Pulmonary artery endothelial cell (primary cell): ENCODE results near the gene CCDC159. TPM values are rescaled to one million over a fixed set of nuclear protein-coding genes. Genes with fewer than 3 reads are reported as not detected.
A peak's percentile ranks its signal among the peaks of the same experiment; 100 is the strongest.
"Not testable (repeated sequence)": the region's sequence is repeated elsewhere in the genome, so short reads cannot be mapped to it uniquely, and the experiment has no call there.

Experiments used
- DNase-seq: peaks from one replicate; pipeline ENCODE4 v3.0.0-alpha.2; 2011; ENCODE audit warnings: low read depth, low spot score
- total RNA-seq: library from RNA; depleted of rRNA; stranded (reverse); fragments of >200 nt; gene quantifications from 2 replicates; pipeline ENCODE4 v1.2.3, GENCODE V29; 2014

Gene CCDC159
- total RNA-seq, 1 donor from 2014 or later = 10.6 TPM

DNA sequence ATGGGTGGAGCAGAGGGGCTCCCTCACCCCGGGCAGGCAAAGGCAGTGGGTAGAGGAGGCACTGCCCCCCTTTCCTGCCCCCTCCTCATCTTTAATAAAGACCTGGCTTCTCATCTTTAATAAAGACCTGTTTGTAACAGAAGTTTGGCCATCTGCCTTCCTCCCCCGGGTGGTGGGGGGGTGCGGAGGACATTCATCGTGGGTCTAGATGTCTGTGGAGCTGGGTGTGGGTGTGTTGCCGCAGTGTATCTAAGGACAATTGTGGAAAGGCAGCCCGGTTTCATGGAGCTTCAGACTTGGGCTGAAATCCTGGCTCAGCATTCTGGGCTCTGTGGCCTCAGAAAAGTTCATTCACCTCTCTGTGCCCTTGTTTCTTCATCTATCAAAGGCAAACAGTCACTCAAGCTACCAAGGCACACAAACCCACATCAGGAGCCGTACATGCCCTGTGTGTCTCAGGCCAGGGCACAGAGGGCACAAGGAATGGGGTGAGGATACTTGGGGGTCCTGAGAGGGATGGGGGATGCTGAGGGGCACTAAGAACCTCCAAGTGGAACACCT, 19.3 kb downstream of the CCDC159 start:
- DNase-seq = no peak

DNA sequence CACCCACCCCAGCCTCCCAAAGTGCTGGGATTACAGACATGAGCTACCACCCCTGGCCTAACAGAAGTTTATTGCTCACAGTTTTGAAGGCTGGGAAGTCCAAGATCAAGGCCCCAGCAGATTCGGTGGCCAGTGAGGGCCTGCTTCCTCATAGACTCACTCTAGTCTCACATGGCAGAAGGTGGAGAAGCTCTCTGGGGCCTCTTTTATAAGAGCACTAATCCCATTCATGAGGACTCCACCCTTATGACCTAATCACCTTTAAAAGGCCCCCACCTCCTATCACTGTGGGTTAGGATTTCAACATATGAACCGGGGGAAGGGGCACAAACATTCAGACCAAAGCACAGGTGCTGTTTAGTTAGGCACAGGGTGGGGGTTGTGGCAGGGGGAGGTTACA, 21.2 kb downstream of the CCDC159 start:
- DNase-seq = no peak

DNA sequence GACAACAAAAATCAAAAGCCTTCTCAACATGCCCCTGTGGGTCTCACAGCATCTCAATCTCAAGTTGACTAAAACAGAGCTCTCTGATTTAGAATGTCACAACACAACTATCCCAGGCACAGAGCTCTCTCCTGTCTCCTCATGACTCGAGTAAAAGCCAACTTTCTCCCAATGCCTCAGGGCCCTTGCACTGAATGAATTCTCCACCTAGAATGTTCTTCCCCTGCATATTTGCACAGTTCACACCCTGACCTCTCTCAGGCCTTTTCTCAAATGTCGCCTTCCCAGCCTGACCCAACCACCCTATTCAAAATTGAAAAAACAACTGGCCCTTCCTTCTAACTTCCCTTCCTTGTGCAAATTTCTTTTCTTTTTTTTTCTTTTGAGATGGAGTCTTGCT, 24.4 kb downstream of the CCDC159 start:
- no peak for DNase-seq

DNA sequence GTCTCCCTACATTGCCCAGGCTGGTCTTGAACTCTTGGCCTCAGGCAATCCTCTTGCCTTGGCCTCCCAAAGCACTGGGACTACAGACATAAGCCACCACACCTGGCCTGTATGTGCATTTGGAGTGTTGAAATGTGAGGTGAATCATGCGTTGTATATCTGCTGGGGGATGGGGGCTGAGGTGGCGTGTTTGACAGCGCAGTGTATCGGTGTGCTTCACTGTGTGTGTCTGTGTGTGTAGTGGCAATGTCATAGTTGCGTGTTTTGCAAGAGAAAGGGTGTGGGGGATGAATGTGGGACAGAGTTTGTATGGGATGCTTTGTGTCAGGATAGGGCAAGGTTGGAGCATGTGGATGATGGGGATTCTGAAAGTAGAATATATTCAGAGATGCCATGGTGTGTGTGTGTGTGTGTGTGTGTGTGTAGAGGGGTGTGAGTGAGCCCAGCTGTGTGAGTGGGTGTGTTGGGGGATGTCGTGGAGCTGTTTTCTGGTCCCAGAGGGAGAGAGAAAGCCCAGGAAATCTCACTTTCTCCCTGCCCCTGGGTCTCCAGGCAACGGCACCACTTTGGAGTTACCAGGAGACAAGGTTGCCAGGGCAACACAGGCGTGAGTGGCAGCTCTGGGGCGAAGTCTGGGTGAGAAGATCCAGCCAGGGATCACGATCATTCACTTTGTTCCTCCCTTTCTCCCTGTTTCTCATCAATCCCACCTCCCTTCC, 27.0 kb downstream of the CCDC159 start:
- no peak for DNase-seq

DNA sequence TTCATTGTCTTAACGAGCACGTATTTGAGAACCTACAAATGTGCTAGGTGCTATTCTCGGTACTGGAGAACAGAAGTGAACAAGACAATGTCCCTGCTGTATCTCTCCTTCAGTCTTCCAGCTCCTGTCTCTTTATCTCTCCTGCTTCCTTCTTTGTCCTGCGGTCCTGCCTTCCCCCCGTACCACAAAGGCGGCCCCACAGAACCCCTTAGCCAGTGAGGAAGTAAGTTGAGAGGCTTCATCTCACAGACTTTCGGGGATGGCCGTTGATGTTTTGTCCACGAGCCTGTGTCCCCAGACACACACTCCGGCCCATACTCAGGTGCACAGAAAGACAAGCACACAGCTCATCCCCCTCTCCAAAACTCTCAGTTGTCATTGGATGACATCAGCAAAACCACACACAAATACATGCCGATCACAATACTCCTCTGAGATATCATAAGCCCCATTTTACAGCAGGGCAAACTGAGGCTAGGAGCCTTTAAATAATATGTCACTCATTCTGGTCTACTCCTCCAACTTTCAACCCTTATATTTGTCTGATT, 27.6 kb downstream of the CCDC159 start:
- no peak for DNase-seq

DNA sequence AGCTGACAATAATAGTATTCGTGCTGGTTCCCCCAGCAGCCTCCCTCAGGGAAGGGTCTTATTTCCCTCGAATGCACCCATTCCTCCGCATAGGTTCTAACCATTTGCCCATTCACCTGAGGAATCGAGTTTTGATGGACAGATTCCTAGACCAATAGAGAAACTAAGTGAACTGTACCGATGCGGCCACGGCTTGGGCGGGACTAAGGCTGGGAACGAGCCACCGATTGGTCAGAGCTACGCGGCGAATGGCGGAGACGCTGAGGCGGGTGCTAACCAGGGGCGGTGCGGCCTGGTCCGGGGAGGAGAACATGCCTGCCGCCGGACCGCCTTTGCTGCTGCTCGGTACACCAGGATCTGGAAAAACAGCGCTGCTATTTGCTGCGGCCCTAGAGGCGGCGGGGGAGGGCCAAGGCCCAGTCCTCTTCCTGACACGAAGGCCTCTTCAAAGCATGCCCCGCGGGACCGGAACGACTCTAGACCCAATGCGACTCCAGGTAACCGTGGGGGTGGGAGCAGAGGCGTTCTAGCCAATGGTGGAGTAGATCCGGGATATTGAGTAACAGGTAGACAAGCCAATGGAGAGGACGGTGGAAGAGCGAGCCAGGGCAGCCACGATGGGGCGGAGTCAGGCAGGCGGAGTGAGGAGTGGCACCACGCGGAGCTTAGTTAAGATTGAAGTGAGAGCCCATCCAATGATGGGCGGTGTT, 28.3 kb downstream of the CCDC159 start, which contains the start of gene SWSAP1:
Gene SWSAP1, plus strand, starts transcription at position 234 of the 710 bp plus-strand sequence. Its CDS starts 15 bp downstream, at position 249.
- DNase-seq = peak; percentile 99

DNA sequence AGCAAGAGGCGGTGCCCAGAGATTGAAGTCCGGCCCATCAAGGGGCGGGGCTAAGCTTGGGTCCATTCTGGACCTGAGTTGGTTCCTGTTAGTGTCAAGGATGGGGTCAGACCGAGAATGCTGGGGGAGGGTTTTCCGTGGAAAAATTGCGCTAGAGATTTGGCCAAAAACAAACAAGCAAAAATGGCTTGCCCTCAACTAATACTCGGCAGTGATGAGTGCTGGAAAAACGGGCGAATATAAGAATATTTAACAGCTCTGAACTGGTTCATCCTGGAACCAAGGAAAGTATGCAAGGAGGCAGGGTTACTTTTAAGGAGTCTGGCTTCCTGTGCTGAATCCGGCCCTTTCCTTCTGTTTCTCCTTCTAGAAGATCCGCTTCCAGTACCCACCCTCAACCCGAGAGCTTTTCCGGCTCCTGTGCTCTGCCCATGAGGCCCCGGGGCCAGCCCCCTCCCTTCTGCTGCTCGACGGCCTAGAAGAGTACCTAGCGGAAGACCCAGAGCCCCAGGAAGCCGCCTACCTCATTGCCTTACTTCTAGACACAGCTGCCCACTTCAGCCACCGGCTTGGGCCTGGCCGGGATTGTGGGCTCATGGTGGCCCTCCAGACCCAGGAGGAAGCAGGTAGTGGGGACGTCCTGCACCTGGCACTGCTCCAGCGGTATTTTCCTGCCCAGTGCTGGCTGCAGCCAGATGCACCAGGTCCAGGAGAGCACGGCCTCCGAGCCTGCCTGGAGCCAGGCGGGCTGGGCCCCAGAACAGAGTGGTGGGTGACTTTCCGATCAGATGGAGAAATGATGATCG, 29.0 kb downstream of the CCDC159 start:
- DNase-seq = no peak

DNA sequence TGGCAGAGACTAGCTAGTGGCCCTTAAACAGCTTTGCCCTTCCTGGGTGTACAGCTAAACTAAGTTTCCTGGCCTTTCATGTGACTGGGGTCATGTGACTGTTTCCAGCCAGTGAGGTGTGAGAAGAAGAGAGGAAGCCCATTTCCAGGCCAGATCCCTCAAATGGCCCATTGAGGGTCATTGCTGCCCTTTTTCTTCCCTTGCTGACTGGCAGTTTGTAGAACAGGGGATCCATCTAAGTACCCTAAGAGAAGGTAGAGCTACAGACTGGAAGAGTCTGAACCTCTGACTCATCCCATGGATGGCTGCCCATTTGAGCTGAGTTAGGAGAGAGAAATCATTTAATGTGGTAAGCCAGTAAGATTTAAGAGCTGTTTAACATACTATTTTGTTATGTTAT, 30.9 kb downstream of the CCDC159 start:
- no peak for DNase-seq

DNA sequence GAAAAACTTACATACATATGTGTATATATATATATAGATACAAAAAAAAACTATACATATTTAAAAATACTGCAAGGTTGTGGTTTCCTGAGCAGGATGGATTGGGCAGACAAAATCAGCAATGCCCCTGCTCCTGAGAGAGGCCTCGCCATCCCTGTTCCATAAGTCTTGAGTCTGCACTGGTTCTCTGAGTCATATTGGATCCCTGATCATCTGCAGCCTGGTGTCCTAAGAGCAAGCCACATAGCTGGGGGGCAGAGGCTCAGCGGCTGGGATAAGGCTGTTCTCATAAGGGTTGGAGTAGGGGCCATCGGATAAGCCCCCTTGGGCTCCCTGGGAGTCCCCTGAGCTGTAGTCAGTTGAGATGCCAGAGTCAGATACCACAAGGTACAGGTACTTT, 31.4 kb downstream of the CCDC159 start:
- no peak for DNase-seq

DNA sequence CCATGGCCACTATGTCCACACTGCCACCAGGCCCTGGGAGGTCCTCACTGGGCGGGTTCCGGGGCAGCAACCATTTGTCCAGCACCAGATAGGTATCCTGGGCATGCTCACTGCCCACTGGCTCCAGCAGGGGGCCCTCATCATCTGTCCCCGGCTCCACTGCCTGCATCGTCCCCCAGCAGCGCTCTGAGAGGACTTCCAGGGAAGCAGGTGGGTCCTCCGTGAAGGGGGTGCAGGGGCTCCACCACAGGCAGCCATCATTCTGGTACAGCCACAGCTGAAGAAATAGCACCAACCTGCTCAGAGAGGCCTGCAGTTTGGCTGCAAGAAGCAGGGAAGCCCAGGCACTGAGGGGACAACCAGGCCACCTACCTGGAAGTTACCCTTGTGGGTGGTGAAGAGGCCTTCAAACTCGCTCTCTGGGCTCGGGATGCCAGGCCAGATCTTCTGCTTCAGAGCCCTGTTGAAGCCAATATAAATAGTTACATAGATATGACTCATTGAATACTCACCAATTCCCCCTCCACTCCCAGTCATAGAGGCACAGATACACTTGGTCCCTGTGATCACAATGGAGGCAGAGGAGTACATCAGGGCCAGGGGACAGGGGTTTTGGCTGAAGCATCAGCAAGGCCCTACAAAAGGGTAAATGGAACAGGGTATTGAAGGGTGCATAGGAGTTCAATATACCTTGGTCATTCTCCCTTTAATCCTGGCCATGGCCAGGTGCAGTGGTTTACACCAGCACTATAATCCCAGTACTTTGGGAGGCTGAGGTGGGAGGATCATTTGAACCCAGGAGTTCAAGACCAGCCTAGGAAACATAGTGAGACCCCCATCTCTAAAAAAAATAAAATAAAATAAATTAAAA, 32.2 kb downstream of the CCDC159 start:
- no peak for DNase-seq

DNA sequence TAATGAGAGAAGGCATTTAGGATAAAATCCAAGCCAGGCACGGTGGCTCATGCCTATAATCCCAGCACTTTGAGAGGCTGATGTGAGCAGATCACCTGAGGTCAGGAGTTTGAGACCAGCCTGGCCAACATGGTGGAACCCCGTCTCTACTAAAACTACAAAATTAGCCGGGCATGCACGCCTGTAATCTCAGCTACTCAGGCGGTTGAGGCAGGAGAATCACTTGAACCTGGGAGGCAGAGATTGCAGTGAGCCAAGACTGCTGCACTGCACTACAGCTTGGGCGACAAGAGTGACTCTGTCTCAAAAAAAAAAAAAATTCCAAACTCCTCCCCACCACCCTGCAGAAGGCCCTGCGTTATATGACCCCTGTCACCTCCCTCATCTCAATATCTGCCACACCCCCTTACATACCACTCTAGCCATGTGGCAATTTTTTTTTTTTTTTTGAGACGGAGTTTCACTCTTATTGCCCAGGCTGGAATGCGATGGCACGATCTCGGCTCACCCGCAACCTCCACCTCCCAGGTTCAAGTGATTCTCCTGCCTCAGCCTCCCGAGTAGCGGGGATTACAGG, 33.0 kb downstream of the CCDC159 start:
- not testable (repeated sequence) for DNase-seq

DNA sequence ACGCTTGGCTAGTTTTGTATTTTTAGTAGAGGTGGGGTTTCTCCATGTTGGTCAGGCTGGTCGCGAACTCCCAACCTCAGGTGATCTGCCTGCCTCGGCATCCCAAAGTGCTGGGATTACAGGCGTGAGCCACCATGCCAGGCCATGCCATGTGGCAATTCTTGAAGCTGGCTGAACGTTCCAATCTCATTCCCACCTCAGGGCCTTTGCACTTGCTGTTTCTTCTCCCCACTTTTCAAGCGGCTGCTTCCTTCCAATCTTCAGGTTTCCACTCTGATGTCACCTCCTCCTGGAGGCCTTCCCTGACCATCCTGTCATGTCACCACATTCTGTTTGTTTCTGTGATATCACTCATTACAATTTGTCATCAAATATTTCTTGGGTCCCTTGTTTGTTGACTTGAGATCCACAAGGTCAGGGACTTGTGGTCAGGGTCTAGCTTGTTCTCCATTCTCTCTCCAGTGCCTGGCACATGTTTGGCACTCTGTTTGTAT, 33.6 kb downstream of the CCDC159 start:
- no peak for DNase-seq

DNA sequence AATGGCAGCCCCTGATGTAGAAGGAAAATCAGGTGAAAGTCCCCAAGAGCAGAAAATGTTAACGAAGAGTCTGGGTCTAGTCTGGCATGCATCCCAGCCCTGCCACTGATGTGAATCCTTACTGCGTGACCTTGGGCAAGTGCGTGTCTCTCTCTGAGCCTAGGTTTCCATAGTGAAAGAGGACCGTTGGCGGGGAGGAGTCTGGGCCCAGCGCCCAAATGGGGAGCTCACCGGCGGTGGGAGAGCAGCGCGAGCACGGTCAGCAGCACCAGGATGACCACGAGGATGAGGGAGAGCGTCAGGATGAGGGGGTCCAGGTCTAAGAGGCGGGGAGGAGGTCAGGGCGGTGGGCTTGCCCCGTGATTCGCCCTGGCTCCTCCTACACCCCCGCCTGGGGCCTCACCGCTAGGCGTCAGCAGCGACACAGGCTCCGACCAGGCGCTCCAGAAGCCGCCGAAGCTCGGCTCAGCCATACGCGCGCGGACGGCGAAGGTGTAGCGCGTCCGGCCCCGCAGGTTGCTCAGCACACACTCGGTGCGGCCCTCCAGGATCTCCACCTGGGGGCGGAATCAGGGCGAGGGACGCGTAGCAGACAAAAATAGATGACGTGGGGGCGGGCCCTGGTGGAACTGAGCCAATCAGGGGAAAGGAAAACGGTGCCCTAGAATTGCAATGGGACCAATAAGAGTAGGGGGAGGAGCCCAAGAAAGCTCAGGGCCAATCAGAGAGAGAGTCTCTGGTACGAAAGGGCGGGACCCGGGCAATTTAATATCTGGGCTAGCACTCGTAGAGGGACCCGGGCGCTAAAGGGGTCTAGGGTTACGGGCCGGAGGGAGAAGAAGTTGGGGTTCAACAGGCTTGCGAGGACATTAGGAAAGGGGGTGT, 34.6 kb downstream of the CCDC159 start:
- DNase-seq = peak; percentile 77

DNA sequence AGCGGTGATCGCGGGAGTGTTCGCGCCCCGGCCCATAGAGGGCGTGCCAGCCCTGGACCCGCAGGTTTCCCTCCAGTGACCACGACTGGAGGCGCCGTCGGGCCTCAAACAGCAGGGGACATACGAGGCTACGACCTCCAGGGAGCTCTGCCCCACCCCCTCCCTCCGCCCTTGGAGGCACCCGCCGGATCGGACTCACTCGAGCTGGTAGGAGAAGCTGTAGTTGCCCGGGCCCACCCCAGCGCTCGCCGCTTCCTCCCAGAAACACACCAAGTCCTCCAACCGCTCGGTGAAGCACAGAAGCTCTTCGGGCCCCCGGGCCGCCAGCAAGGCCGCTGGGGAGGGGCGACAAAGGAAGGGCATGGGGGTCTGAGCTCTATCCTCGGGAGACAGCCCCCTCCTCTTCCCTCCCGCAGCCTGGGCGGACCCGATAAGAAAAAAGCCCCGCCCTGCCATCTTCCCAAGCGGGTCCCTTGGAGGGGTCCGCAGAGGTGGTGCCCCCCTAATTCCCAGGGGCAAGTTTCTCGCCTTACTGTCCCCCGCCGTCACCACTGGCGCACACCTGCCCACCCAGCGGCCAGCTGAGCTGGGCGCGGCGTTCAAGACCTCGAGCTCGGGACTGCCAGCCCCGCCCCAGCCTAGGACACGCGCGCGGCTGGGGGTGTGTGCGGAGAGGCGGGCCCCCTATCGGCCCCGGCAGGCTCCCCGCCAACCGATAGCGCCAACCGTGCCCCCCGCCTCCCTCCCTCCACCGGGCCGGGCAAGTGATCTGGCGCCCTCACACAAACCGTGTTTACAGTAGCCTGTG, 36.8 kb downstream of the CCDC159 start:
- DNase-seq = no peak

DNA sequence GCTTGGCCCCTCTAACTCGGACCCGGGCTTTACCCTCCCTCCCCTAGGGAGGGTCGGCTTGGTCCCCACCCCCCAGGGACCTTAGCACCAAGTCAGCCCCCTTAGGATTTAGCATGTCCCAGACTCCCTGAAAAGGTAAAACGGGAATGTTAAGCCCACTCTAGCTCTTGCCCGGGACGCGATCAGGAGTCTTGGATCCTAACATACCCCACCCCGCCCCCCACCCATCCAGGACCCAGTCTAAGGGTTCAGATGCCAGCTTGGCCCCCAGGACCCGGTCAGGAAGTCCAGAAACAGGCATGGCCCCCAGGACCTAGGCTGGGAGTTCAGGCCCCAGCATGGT, 37.4 kb downstream of the CCDC159 start:
- DNase-seq = no peak

DNA sequence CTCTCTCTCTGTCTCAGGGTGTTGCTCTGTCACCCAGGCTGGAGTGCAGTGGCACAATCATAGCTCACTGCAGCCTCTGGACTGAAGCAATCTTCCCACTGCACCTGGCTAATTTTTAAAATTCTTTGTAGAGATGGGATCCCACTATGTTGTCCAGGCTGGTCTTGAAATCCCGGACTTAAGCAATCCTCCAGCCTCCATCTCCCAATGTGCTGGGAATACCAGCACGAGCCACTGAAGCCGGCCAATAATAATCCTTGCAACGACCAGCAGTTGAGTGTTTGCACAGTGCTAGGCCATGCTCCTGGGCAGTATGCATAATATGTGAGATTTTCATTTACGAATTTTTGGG, 38.4 kb downstream of the CCDC159 start:
- no peak for DNase-seq

DNA sequence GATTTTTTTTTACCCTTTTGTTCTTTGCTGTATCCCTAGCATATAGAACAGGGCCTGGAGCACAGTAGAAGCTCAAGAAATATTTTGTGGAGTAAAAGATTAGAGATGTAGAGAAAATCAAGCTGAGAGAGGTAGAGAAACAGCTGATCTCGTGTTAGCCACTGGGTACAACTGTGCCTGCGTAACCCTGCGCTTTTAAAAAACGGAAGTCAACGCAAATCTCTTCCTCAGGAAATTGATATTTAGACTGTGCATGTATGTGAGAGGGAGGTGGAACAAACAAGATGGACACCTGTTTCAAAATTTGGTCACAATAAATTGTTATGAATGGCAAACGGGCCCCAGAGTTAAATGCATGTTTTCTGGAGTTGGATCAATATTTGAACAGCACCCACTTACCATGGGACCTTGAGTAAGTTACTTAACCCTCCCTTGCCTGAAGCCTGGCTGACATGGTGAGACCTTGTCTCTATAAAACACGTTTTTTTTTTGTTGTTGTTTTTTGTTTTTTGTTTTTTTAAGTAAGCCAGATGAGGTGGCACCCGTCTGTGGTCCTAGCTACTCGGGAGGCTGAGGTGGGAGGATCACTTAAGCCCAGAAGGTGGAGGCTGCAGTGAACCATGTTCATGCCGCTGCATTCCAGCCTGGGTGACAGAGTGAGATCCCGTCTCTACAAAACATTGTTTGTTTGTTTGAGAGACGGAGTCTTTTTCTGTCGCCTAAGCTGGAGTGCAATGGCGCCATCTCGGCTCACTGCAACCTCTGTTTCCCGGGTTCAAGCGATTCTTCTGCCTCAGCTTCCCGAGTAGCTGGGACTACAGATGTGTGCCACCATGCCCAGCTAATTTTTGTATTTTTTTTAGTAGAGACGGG, 41.1 kb downstream of the CCDC159 start:
- no peak for DNase-seq
